ENCODE data around the gene PLA2G2E.

Gene PLA2G2E

DNA sequence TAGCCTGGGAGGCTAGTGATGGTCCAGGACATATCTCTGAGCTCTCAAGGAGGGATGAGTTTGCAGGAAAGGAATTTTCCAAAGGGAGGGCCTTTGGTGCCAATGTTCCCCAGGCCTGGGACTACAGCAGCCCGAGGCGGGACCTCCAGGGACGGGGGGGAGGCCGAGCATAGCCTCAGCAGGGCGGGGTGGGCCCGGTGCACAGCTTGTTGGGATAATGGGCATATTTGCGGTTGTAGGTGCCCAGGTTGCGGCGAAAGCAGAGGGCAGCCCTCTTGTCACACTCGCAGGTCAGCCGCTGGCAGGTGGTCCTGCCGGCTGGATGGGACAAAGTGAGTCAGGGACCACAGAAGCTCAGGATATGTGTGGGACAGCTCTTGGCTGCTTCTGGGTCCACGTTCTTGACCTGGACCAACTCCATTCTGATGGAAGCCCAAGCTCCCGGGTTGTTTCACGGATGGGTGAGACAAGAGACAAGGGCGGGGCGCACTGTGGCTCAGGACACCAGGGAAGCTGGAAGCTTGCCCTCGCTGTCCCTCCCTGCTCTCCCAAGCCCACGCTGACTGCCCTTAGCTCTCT is 3.2 kb downstream of the PLA2G2E start:
- no peaks in the 10 kb centered on the region for H3K27me3 ChIP-seq (ENCODE audit: insufficient read depth, insufficient read length)
- H3K9ac ChIP-seq (ENCODE audit: insufficient read length, low read depth), result no peak overlapping the region
- DNase-seq (ENCODE audit: low read depth, low spot score), result no peak
- TF ChIP-seq ZNF274 (IDR thresholded peaks at IDR 0.05; ENCODE audit: low read depth, low read length) (no peak), YY1 (IDR thresholded peaks at IDR 0.05; ENCODE audit: insufficient read depth, insufficient read length) (no peak), SUZ12 (IDR thresholded peaks at IDR 0.05; ENCODE audit: extremely low read depth, insufficient read depth, insufficient read length) (no peak)
- peaks cover 13% of the 10 kb centered on the region for H3K4me1 ChIP-seq (ENCODE audit: insufficient read depth, insufficient read length)
- H3K9me3 ChIP-seq (ENCODE audit: insufficient read depth, low read length), result no peaks in the 10 kb centered on the region
- H3K36me3 ChIP-seq (ENCODE audit: insufficient read depth, insufficient read length, low read length), result peaks cover under 1% of the 10 kb centered on the region
- no peak overlapping the region for H3K4me3 ChIP-seq (ENCODE audit: insufficient read length, low read depth)

DNA sequence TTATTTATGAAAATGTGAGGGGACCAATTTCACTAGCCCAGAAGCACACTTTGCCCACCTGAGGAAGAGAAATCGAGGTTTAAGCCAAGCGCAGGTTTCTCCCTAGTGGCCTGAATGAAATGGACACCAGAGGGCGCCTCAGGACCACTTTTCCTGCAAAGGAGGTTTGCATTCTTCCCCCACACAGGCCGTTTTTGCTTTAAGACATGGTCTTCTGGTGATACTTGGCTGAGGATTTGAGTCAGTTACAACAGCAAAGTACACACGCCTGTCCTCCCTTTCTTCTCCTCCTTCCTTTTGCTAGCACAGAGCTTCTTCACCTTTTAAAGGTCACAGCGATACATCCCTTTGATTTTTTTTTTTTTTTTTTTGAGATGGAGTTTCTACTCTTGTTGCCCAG is 5.4 kb downstream of the PLA2G2E start:
- Histone ChIP-seq H3K9me3 (ENCODE audit: insufficient read depth, low read length) (no peaks in the 10 kb centered on the region), H3K4me3 (ENCODE audit: insufficient read length, low read depth) (no peak overlapping the region), H3K27me3 (ENCODE audit: insufficient read depth, insufficient read length) (no peaks in the 10 kb centered on the region), H3K36me3 (ENCODE audit: insufficient read depth, insufficient read length, low read length) (peaks cover 21% of the 10 kb centered on the region), H3K4me1 (ENCODE audit: insufficient read depth, insufficient read length) (peaks cover 5% of the 10 kb centered on the region), H3K9ac (ENCODE audit: insufficient read length, low read depth) (no peak overlapping the region)
- TF ChIP-seq YY1 (IDR thresholded peaks at IDR 0.05; ENCODE audit: insufficient read depth, insufficient read length) (no peak), SUZ12 (IDR thresholded peaks at IDR 0.05; ENCODE audit: extremely low read depth, insufficient read depth, insufficient read length) (no peak), ZNF274 (IDR thresholded peaks at IDR 0.05; ENCODE audit: low read depth, low read length) (no peak)
- DNase-seq (ENCODE audit: low read depth, low spot score), result peak; percentile 74

DNA sequence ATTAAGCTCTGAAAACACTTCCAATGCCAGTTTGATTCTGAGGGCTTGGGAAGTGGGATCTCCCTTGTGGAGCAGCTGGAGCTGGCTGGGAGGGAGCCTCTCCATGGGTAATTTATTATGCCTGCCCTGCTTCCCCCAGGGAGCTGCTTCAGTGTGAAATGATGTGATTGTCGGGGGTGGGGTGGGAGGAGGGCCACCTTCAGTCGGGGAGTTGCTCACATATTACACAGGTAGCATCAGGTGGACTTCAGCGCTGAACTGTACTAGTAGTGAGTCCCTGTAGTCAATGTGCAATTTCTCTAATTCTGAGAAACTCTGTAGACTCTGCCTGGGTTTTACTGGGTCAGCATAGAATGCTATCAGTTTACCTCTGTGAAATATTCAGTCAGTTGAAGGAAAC is 12.8 kb downstream of the PLA2G2E start:
- H3K9ac ChIP-seq (ENCODE audit: insufficient read length, low read depth), result no peak overlapping the region
- no peak overlapping the region for H3K4me3 ChIP-seq (ENCODE audit: insufficient read length, low read depth)
- DNase-seq (ENCODE audit: low read depth, low spot score), result no peak
- no peaks in the 10 kb centered on the region for H3K4me1 ChIP-seq (ENCODE audit: insufficient read depth, insufficient read length)
- no peak for TF ChIP-seq YY1 (IDR thresholded peaks at IDR 0.05; ENCODE audit: insufficient read depth, insufficient read length)
- no peaks in the 10 kb centered on the region for H3K27me3 ChIP-seq (ENCODE audit: insufficient read depth, insufficient read length)
- peaks cover 89% of the 10 kb centered on the region for H3K36me3 ChIP-seq (ENCODE audit: insufficient read depth, insufficient read length, low read length)
- no peaks in the 10 kb centered on the region for H3K9me3 ChIP-seq (ENCODE audit: insufficient read depth, low read length)

DNA sequence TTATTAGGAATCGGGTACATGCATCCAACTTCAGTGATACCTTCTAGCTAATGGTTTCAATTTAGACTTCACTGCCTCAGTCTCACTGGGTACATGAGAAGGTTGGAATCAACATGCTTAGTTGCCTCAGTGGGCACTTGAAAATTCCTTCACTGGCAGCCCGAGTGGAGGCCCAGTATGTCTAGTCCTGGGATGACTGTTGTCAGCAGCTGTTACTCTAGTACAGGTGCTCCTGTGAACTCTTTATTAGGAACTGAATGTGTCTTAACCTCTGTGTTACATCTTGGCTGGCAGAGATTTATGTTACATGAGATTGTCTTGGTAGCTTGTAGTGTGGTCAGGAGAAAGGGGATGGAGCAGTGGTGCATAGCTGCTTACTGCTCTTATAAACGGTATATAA is 13.4 kb downstream of the PLA2G2E start:
- no peak for DNase-seq (ENCODE audit: low read depth, low spot score)
- Histone ChIP-seq H3K4me3 (ENCODE audit: insufficient read length, low read depth) (no peak overlapping the region), H3K9ac (ENCODE audit: insufficient read length, low read depth) (no peak overlapping the region), H3K27me3 (ENCODE audit: insufficient read depth, insufficient read length) (no peaks in the 10 kb centered on the region), H3K9me3 (ENCODE audit: insufficient read depth, low read length) (no peaks in the 10 kb centered on the region), H3K4me1 (ENCODE audit: insufficient read depth, insufficient read length) (no peaks in the 10 kb centered on the region), H3K36me3 (ENCODE audit: insufficient read depth, insufficient read length, low read length) (peaks cover 89% of the 10 kb centered on the region)
- TF ChIP-seq ZNF274 (IDR thresholded peaks at IDR 0.05; ENCODE audit: low read depth, low read length) (no peak), YY1 (IDR thresholded peaks at IDR 0.05; ENCODE audit: insufficient read depth, insufficient read length) (no peak), SUZ12 (IDR thresholded peaks at IDR 0.05; ENCODE audit: extremely low read depth, insufficient read depth, insufficient read length) (no peak)

DNA sequence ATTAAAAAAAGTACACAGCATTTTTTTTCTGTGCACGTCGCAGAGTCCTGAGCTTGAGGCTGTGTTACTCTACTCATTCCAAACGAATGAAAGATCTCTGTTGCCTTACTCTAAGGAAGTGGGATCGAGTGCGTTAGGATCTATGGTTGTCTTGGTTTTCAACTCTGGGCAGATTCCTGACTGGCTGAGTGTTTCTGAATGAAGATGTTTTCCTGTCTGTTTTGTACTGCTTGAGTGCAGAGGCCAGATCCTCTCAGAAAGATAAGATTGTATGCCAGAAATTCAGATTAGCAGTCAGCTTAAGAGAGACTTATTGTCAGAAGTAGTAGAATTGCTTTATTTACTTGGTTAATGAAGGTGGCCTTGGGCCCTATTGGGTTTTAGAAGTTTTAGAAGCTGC is 14.0 kb downstream of the PLA2G2E start:
- Histone ChIP-seq H3K36me3 (ENCODE audit: insufficient read depth, insufficient read length, low read length) (peaks cover 89% of the 10 kb centered on the region), H3K9me3 (ENCODE audit: insufficient read depth, low read length) (no peaks in the 10 kb centered on the region), H3K27me3 (ENCODE audit: insufficient read depth, insufficient read length) (no peaks in the 10 kb centered on the region), H3K4me1 (ENCODE audit: insufficient read depth, insufficient read length) (no peaks in the 10 kb centered on the region), H3K4me3 (ENCODE audit: insufficient read length, low read depth) (no peak overlapping the region), H3K9ac (ENCODE audit: insufficient read length, low read depth) (no peak overlapping the region)
- TF ChIP-seq ZNF274 (IDR thresholded peaks at IDR 0.05; ENCODE audit: low read depth, low read length) (no peak), YY1 (IDR thresholded peaks at IDR 0.05; ENCODE audit: insufficient read depth, insufficient read length) (no peak), SUZ12 (IDR thresholded peaks at IDR 0.05; ENCODE audit: extremely low read depth, insufficient read depth, insufficient read length) (no peak)
- no peak for DNase-seq (ENCODE audit: low read depth, low spot score)

DNA sequence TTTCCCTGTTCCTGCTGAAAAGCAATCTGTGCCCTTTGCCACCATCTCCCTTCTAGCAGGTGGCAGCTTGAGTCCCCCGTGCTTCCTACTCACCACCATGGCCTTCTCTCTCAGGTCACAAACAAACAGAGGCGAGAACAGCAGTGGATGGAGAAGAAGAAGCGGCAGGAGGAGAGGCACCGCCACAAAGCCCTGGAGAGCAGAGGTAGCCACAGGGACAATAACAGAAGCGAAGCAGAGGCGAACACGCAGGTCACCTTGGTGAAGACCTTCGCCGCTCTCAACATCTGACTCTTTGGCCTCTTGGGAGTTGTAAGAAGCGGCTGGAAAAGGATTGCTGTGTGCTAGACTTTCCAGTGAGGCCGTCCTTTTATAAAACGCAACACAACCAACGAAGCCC is 16.0 kb downstream of the PLA2G2E start:
- no peak for TF ChIP-seq ZNF274 (IDR thresholded peaks at IDR 0.05; ENCODE audit: low read depth, low read length)
- no peak for TF ChIP-seq SUZ12 (IDR thresholded peaks at IDR 0.05; ENCODE audit: extremely low read depth, insufficient read depth, insufficient read length)
- TF ChIP-seq YY1 (IDR thresholded peaks at IDR 0.05; ENCODE audit: insufficient read depth, insufficient read length), result no peak
- H3K27me3 ChIP-seq (ENCODE audit: insufficient read depth, insufficient read length), result no peaks in the 10 kb centered on the region
- no peak overlapping the region for H3K4me3 ChIP-seq (ENCODE audit: insufficient read length, low read depth)
- H3K9ac ChIP-seq (ENCODE audit: insufficient read length, low read depth), result no peak overlapping the region
- DNase-seq (ENCODE audit: low read depth, low spot score), result no peak
- H3K9me3 ChIP-seq (ENCODE audit: insufficient read depth, low read length), result no peaks in the 10 kb centered on the region
- peaks cover 79% of the 10 kb centered on the region for H3K36me3 ChIP-seq (ENCODE audit: insufficient read depth, insufficient read length, low read length)
- H3K4me1 ChIP-seq (ENCODE audit: insufficient read depth, insufficient read length), result no peaks in the 10 kb centered on the region

DNA sequence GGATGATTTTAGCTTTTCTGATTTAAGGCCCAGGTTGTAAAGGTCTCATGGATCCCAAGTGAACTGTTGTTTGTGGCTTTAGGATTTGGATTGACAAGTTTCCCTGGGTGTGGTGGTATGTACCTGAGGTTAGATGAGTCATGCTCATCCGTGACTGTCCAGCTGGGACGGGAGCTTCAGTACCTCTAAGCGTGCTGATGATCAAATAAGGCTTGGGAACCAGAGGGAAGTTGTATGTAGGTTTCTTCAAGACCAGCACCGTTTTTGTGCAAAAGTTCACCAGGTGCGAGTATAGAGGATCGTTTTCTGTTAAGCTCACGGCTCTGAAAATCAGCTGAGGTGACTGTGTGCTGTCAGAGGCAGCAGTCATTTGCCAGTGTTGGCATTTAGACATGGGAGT is 19.8 kb downstream of the PLA2G2E start:
- no peak for TF ChIP-seq YY1 (IDR thresholded peaks at IDR 0.05; ENCODE audit: insufficient read depth, insufficient read length)
- TF ChIP-seq SUZ12 (IDR thresholded peaks at IDR 0.05; ENCODE audit: extremely low read depth, insufficient read depth, insufficient read length), result no peak
- TF ChIP-seq ZNF274 (IDR thresholded peaks at IDR 0.05; ENCODE audit: low read depth, low read length), result no peak
- no peak for DNase-seq (ENCODE audit: low read depth, low spot score)
- H3K36me3 ChIP-seq (ENCODE audit: insufficient read depth, insufficient read length, low read length), result peaks cover 69% of the 10 kb centered on the region
- no peak overlapping the region for H3K9ac ChIP-seq (ENCODE audit: insufficient read length, low read depth)
- H3K4me3 ChIP-seq (ENCODE audit: insufficient read length, low read depth), result no peak overlapping the region
- H3K9me3 ChIP-seq (ENCODE audit: insufficient read depth, low read length), result no peaks in the 10 kb centered on the region
- no peaks in the 10 kb centered on the region for H3K4me1 ChIP-seq (ENCODE audit: insufficient read depth, insufficient read length)
- no peaks in the 10 kb centered on the region for H3K27me3 ChIP-seq (ENCODE audit: insufficient read depth, insufficient read length)

Data from NT2/D1 (cell line).